Measurements from ENCODE around the gene ADAMTS17. TPM values are rescaled to one million over a fixed set of nuclear protein-coding genes. Genes with fewer than 3 reads are reported as not detected.

Gene ADAMTS17
- total RNA-seq, 1 donor from 2014 or later, result 1.5 TPM

GRCh38 chr15:100241572-100242482, 99.9 kb downstream of the ADAMTS17 start:
- peaks cover 25% of the 10 kb centered on the region for H3K9me3 Mint-ChIP-seq (ENCODE audit: unreplicated experiment)
- H3K27ac Mint-ChIP-seq (ENCODE audit: unreplicated experiment), result no peak overlapping the region
- no peaks in the 10 kb centered on the region for H3K36me3 Mint-ChIP-seq (ENCODE audit: unreplicated experiment)
- TF ChIP-seq, protein P1, sequence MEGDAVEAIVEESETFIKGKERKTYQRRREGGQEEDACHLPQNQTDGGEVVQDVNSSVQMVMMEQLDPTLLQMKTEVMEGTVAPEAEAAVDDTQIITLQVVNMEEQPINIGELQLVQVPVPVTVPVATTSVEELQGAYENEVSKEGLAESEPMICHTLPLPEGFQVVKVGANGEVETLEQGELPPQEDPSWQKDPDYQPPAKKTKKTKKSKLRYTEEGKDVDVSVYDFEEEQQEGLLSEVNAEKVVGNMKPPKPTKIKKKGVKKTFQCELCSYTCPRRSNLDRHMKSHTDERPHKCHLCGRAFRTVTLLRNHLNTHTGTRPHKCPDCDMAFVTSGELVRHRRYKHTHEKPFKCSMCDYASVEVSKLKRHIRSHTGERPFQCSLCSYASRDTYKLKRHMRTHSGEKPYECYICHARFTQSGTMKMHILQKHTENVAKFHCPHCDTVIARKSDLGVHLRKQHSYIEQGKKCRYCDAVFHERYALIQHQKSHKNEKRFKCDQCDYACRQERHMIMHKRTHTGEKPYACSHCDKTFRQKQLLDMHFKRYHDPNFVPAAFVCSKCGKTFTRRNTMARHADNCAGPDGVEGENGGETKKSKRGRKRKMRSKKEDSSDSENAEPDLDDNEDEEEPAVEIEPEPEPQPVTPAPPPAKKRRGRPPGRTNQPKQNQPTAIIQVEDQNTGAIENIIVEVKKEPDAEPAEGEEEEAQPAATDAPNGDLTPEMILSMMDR (IDR thresholded peaks at IDR 0.05), result no peak
- no peak for DNase-seq (ENCODE audit: extremely low spot score, unreplicated experiment)
- no peak overlapping the region for H3K4me3 Mint-ChIP-seq (ENCODE audit: unreplicated experiment)
- H3K4me1 Mint-ChIP-seq (ENCODE audit: unreplicated experiment), result no peaks in the 10 kb centered on the region
- no peaks in the 10 kb centered on the region for H3K27me3 Mint-ChIP-seq (ENCODE audit: unreplicated experiment)

- Mint-ChIP-seq H3K4me3 (ENCODE audit: unreplicated experiment) (no peak overlapping the region), H3K36me3 (ENCODE audit: unreplicated experiment) (no peaks in the 10 kb centered on the region), H3K27ac (ENCODE audit: unreplicated experiment) (no peak overlapping the region), H3K27me3 (ENCODE audit: unreplicated experiment) (no peaks in the 10 kb centered on the region), H3K9me3 (ENCODE audit: unreplicated experiment) (peaks cover 21% of the 10 kb centered on the region), H3K4me1 (ENCODE audit: unreplicated experiment) (no peaks in the 10 kb centered on the region)
- TF ChIP-seq, protein P1 (IDR thresholded peaks at IDR 0.05), result no peak
- DNase-seq (ENCODE audit: extremely low spot score, unreplicated experiment), result no peak
Observed at GRCh38 chr15:100236981-100237720, 104.6 kb downstream of the ADAMTS17 start.

DNA sequence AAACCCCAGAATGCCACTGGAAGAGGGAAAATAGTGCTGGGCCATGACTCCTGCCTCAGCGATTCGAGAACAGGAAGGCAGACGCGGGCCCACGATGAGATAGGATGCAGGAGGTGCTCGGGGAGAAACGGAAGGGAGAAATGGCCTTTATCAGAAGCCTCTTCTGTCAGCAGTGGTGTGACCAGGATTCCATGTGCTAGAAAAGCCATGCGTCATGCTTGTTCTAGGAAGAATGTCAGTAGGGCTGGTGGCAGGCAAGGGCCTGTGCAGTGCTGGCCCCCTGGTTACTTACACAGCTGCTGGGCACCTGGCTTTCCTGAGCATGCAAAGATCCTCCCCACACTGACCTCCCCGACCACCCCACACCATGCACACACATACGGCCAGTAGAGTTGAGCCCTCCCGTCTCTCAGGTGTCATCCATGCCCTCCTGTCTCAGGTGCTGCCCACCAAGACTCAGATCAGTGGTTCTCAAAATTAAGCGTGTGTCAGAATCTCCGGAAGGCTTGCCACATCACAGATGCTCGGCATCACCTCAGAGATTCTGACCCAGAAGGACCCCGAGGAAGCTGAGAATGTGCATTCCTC, 106.7 kb downstream of the ADAMTS17 start:
- Mint-ChIP-seq H3K4me1 (ENCODE audit: unreplicated experiment) (no peaks in the 10 kb centered on the region), H3K4me3 (ENCODE audit: unreplicated experiment) (no peak overlapping the region), H3K27me3 (ENCODE audit: unreplicated experiment) (no peaks in the 10 kb centered on the region), H3K27ac (ENCODE audit: unreplicated experiment) (no peak overlapping the region), H3K36me3 (ENCODE audit: unreplicated experiment) (no peaks in the 10 kb centered on the region), H3K9me3 (ENCODE audit: unreplicated experiment) (peaks cover 15% of the 10 kb centered on the region)
- TF ChIP-seq, protein P1 (IDR thresholded peaks at IDR 0.05), result no peak
- no peak for DNase-seq (ENCODE audit: extremely low spot score, unreplicated experiment)

DNA sequence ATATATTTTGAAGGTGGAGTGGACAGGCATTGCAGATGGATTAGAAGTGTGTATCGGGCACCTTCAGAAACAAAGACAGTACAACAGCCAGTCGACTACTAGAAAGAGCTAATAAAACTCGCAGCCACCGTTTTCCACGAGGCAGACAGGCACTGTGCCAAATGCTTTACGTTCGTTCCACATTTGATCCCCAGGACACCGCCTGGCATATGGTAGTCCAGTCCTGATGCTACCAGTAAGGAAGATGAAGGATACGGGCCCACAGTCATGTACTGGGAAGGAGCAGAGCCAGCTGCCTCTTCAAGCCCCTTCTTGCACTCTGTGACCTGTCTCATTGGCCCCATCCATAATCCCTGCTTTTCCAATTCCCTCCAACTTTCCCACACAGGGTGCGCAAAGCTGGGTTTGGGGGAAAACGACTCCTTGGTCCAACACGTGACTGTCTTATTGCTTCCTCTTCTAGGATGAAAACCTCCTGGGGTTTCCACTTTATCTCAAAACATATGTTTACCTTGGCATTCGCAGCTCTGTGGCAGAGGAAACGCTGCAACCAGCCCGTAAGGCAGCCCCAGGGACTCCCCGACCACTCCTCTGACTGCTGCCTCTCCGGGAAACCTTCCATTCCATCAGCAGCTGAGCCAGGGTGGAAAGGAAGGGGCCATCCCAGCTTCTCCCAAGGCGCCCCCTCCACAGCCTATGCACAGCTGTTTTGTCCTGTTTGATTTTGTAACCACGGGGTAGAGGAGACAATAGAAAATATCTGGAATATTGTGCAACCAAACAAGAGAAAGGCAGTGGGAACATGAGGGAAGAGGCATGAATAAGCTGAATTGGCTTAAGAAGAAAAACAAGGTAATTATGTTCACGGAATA, 107.4 kb downstream of the ADAMTS17 start:
- Mint-ChIP-seq H3K27me3 (ENCODE audit: unreplicated experiment) (no peaks in the 10 kb centered on the region), H3K27ac (ENCODE audit: unreplicated experiment) (no peak overlapping the region), H3K9me3 (ENCODE audit: unreplicated experiment) (peaks cover 18% of the 10 kb centered on the region), H3K4me3 (ENCODE audit: unreplicated experiment) (no peak overlapping the region), H3K4me1 (ENCODE audit: unreplicated experiment) (no peaks in the 10 kb centered on the region), H3K36me3 (ENCODE audit: unreplicated experiment) (no peaks in the 10 kb centered on the region)
- TF ChIP-seq, protein P1 (IDR thresholded peaks at IDR 0.05), result no peak
- no peak for DNase-seq (ENCODE audit: extremely low spot score, unreplicated experiment)

Measured in osteocyte (in vitro differentiated cells).